GM13977 (cell line): ENCODE measurements around the gene ZFHX3.

Experiments
- DNase-seq: peaks from one replicate; pipeline ENCODE4 v3.0.0; 2012; ENCODE audit warnings: low spot score
- CTCF ChIP-seq: IDR thresholded peaks from 2 replicates; pipeline ENCODE4 v1.5.1; 2012; ENCODE audit warnings: mild to moderate bottlenecking, control low read depth; ENCODE audit not compliant: insufficient read depth; ENCODE audit errors: extremely low read depth, missing control alignments
- in situ Hi-C: fragments of 300-500 bp; cut with MboI; formaldehyde crosslinking; loops from one replicate; pipeline ENCODE4 v1.12.0; 2022; ENCODE audit warnings: low sequenced_read_pairs, low pct_unique_long_range_greater_than_20kb, mixed read lengths, inconsistent platforms; ENCODE audit not compliant: unreplicated experiment

ZFHX3 gene

GRCh38 chr16:72896485-72897118 lies 151.3 kb downstream of the ZFHX3 start:
- no peak for TF ChIP-seq CTCF
- DNase-seq: no peak
- in situ Hi-C loops: no loop called here

GRCh38 chr16:72895951-72896350 lies 152.0 kb downstream of the ZFHX3 start:
- DNase-seq: no peak
- TF ChIP-seq CTCF: no peak
- in situ Hi-C loops: no loop called here

- no peak for DNase-seq
- no peak for TF ChIP-seq CTCF
- in situ Hi-C loops: no loop called here
These were observed 153.4 kb downstream of the ZFHX3 start for GRCh38 chr16:72894293-72895151.

DNA sequence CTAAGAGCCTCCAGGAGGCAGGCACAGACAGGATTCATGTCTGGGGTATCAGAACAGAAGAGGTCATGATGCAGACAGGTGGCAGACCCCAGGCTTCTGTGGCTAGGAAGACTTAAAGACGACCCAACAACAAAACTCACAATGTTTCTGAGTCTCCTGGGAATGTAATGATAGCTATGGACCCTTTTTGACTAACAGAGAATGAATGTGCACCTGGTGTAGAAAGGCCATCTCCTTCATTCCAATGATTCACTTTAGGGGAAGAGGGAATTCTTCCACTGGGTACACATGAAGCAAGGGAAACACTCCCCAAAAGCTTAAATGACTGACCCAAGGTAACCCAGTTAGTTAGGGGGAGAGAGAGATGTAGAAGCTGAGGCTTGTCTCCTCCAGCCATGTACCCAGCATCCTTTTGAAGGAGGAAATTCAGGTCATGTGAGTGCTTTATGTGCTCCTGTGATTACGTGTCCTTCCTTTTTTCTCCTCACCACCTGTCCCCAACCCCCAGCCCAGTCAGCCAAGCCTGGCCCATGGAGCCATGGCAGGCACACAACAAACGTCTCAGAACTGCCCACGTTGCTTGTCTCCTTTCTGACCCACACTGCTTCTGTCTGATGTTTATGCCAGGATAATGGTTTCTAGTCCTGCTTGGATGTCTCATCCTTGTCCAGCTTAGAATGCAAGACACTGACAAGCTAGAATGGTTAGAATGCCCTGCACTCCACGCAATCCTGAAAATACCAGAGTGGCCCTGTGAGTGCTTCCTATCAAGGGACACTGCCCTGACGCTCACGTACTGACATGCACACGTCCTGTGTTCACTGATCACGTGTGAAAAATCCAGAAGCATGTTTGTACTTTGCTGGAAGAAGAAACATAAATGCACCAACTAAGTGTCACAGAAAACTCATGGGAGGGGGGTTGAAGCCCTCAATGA lies 156.4 kb downstream of the ZFHX3 start:
- TF ChIP-seq CTCF: no peak
- DNase-seq: no peak
- in situ Hi-C loops: no loop called here

- no peak for TF ChIP-seq CTCF
- no peak for DNase-seq
- in situ Hi-C loops: no loop called here
These were observed 157.3 kb downstream of the ZFHX3 start for GRCh38 chr16:72890587-72890986.
